HCT116 (cell line): ENCODE measurements around the gene SLC38A3. TPM values are rescaled to one million over a fixed set of nuclear protein-coding genes. Genes with fewer than 3 reads are reported as not detected.
A peak's percentile ranks its signal among the peaks of the same experiment; 100 is the strongest.

Source experiments
- ATAC-seq: fragments of 200-7000 bp; cut with Tn5 transposase; 2 replicates; pipeline ENCODE4 v1.9.1; 2020; ENCODE audit warnings: mild to moderate bottlenecking, moderate library complexity
- BruUV-seq: library from RNA; stranded (reverse); fragments of 400-500 nt; replicated peaks from 2 replicates; lab custom pipeline; 2021; lab: Mats Ljungman, UMichigan
- CTCF ChIA-PET: fragments of 300-600 bp; sonication (Branson Sonifier 250); formaldehyde crosslinking; loops from one replicate; lab custom pipeline; 2021; ENCODE audit warnings: antibody characterized with exemption; lab: Charles Lee
- POLR2A ChIA-PET: fragments of 300-600, 350-600 bp; sonication (Branson Sonifier 250); formaldehyde crosslinking; loops from one replicate; lab custom pipeline; 2021; ENCODE audit warnings: antibody characterized with exemption; lab: Charles Lee
- RAD21 ChIA-PET, 2 experiments: fragments of 300-600 bp; sonication (Branson Sonifier 250); formaldehyde crosslinking; loops; one replicate each; lab custom pipeline; 2023; ENCODE audit warnings: low total read pairs in 2 of 2; ENCODE audit not compliant: uncharacterized antibody in 2 of 2, unreplicated experiment in 2 of 2, low non-redundant PET in 1 of 2; lab: Charles Lee
- DNase-seq: peaks from one replicate; pipeline ENCODE4 v3.0.0-alpha.2; 2010; ENCODE audit warnings: low read depth, low spot score
- H2AFZ ChIP-seq: fragments of 200-600 bp; shearing (Covaris generic), sonication (generic); 2 replicates; pipeline ENCODE4 v1.6.1; 2017; ENCODE audit warnings: low read depth, mixed run types, mixed read lengths, antibody characterized with exemption, low read length; ENCODE audit not compliant: poor library complexity, severe bottlenecking
- H3K27ac ChIP-seq: 2 replicates; pipeline ENCODE4 v1.5.1; 2012; ENCODE audit warnings: low read depth, low read length
- H3K27me3 ChIP-seq: fragments of 200-600 bp; sonication (generic); 2 replicates; pipeline ENCODE4 v1.6.1; 2016; ENCODE audit warnings: mixed run types, low read length, mixed read lengths; ENCODE audit not compliant: insufficient read depth
- H3K36me3 ChIP-seq, 2 experiments: fragments of 200-500 bp in 1 of 2; fragments of 200-600 bp in 1 of 2; sonication (Bioruptor generic) in 1 of 2; sonication (generic) in 1 of 2; 2 replicates each; pipeline versions ENCODE4 v1.5.1 to v1.6.1; 2014 to 2016; ENCODE audit warnings: low read length in 2 of 2, inconsistent platforms in 1 of 2, mixed read lengths in 1 of 2, mixed run types in 1 of 2; ENCODE audit not compliant: insufficient read depth in 2 of 2, control insufficient read depth in 1 of 2
- H3K4me1 ChIP-seq, 2 experiments: fragments of 200-600 bp in 1 of 2; sonication (generic) in 1 of 2; 2 replicates each; pipeline versions ENCODE4 v1.5.1 to v1.6.1; 2012 to 2017; ENCODE audit warnings: low read length in 2 of 2, inconsistent platforms in 1 of 2, mild to moderate bottlenecking in 1 of 2, mixed read lengths in 1 of 2, mixed run types in 1 of 2, moderate library complexity in 1 of 2; ENCODE audit not compliant: insufficient read depth in 2 of 2, control insufficient read depth in 1 of 2
- H3K4me2 ChIP-seq: fragments of 200-600 bp; sonication (generic); 2 replicates; pipeline ENCODE4 v1.6.1; 2017; ENCODE audit warnings: mixed run types, low read length, mixed read lengths
- H3K4me3 ChIP-seq, 2 experiments: fragments of 200-600 bp in 1 of 2; sonication (generic) in 1 of 2; replicated peaks in 1 of 2; 2 replicates each; pipeline ENCODE4 v1.5.1; 2011 to 2016; ENCODE audit warnings: low read length in 2 of 2, control low read depth in 1 of 2, low read depth in 1 of 2, mild to moderate bottlenecking in 1 of 2, mixed read lengths in 1 of 2, mixed run types in 1 of 2
- H3K79me2 ChIP-seq: fragments of 200-600 bp; sonication (generic); 2 replicates; pipeline ENCODE4 v1.6.1; 2017; ENCODE audit warnings: mild to moderate bottlenecking, mixed run types, low read length, moderate library complexity, mixed read lengths; ENCODE audit not compliant: insufficient read depth
- H3K9ac ChIP-seq: fragments of 200-600 bp; sonication (generic); 2 replicates; pipeline ENCODE4 v1.6.1; 2016; ENCODE audit warnings: low read length, mixed read lengths
- H3K9me2 ChIP-seq: fragments of 200-600 bp; sonication (generic), shearing (Covaris generic); 2 replicates; pipeline ENCODE4 v1.6.1; 2017; ENCODE audit warnings: mixed run types, mild to moderate bottlenecking, moderate library complexity; ENCODE audit not compliant: insufficient read depth
- H3K9me3 ChIP-seq, 2 experiments: fragments of 200-500 bp in 1 of 2; fragments of 200-600 bp in 1 of 2; sonication (Bioruptor generic) in 1 of 2; sonication (generic) in 1 of 2; 2 replicates each; pipeline ENCODE4 v1.6.1; 2014 to 2017; ENCODE audit warnings: low read length in 2 of 2, mixed read lengths in 2 of 2, inconsistent platforms in 1 of 2, low read depth in 1 of 2, mild to moderate bottlenecking in 1 of 2, mixed run types in 1 of 2, moderate library complexity in 1 of 2; ENCODE audit not compliant: control insufficient read depth in 1 of 2, insufficient read depth in 1 of 2
- H4K20me1 ChIP-seq: fragments of 200-600 bp; sonication (generic), shearing (Covaris generic); 2 replicates; pipeline ENCODE4 v1.6.1; 2017; ENCODE audit warnings: mixed run types, mild to moderate bottlenecking, moderate library complexity; ENCODE audit not compliant: insufficient read depth
- CBX3 ChIP-seq: IDR thresholded peaks from 2 replicates; pipeline ENCODE4 v1.6.1; 2012; ENCODE audit warnings: low read depth
- CEBPB ChIP-seq: IDR thresholded peaks from 2 replicates; pipeline ENCODE4 v1.6.1; 2012; ENCODE audit warnings: low read depth
- EGR1 ChIP-seq: IDR thresholded peaks from 2 replicates; pipeline ENCODE4 v1.6.1; 2012; ENCODE audit warnings: low read depth
- ELF1 ChIP-seq: IDR thresholded peaks from 2 replicates; pipeline ENCODE4 v1.6.1; 2012; ENCODE audit warnings: low read depth, borderline replicate concordance
- EZH2 ChIP-seq: fragments of 200-600 bp; sonication (generic); IDR thresholded peaks from 2 replicates; pipeline ENCODE4 v1.6.1; 2017; ENCODE audit warnings: antibody characterized with exemption, mixed run types
- FOSL1 ChIP-seq: IDR thresholded peaks from 2 replicates; pipeline ENCODE4 v1.6.1; 2012; ENCODE audit warnings: low read depth
- JUND ChIP-seq: IDR thresholded peaks from 2 replicates; pipeline ENCODE4 v1.6.1; 2012
- POLR2A ChIP-seq: IDR thresholded peaks from 2 replicates; pipeline ENCODE4 v1.7.0; 2011; ENCODE audit warnings: borderline replicate concordance; ENCODE audit not compliant: insufficient read depth, insufficient read length; ENCODE audit errors: extremely low read depth
- POLR2AphosphoS5 ChIP-seq: IDR thresholded peaks from 2 replicates; pipeline ENCODE4 v1.6.1; 2011; ENCODE audit warnings: mild to moderate bottlenecking, low read depth, low read length, moderate library complexity
- RAD21 ChIP-seq: IDR thresholded peaks from 2 replicates; pipeline ENCODE4 v1.6.1; 2012; ENCODE audit warnings: low read depth, mild to moderate bottlenecking
- SP1 ChIP-seq: IDR thresholded peaks from 2 replicates; pipeline ENCODE4 v1.6.1; 2012; ENCODE audit warnings: low read depth
- TCF7L2 ChIP-seq: IDR thresholded peaks from 2 replicates; pipeline ENCODE4 v1.7.0; 2011; ENCODE audit warnings: borderline replicate concordance, inconsistent platforms; ENCODE audit not compliant: insufficient read depth, insufficient read length; ENCODE audit errors: extremely low read depth
- ZFX ChIP-seq: fragments of 450-650 bp; IDR thresholded peaks from 2 replicates; pipeline ENCODE4 v1.6.1; 2017
- intact Hi-C: fragments of 100-400 bp; cut with micrococcal nuclease; formaldehyde crosslinking; loops from 2 replicates; pipeline ENCODE4 v1.10.0; 2022
- total RNA-seq: library from RNA; stranded (reverse); gene quantifications from one replicate; pipeline ENCODE4 v1.2.1, GENCODE V29; 2021; ENCODE audit not compliant: unreplicated experiment
- TF ChIP-seq, protein P1 (sequence below): IDR thresholded peaks from 2 replicates; pipeline ENCODE4 v1.6.1; 2012
- TF ChIP-seq, protein P2 (sequence below): IDR thresholded peaks from 2 replicates; pipeline ENCODE4 v1.6.1; 2012; ENCODE audit warnings: low read depth
- TF ChIP-seq, protein P3 (sequence below), 3 experiments: fragments of 200-600 bp in 1 of 3; sonication (generic) in 1 of 3; IDR thresholded peaks in 2 of 3; conservative IDR thresholded peaks in 1 of 3; 2 replicates each; pipeline ENCODE4 v1.5.1; 2012 to 2017; ENCODE audit warnings: low read depth in 2 of 3, low read length in 2 of 3, antibody characterized with exemption in 1 of 3, borderline replicate concordance in 1 of 3, control low read depth in 1 of 3, mild to moderate bottlenecking in 1 of 3, mixed read lengths in 1 of 3, mixed run types in 1 of 3, moderate library complexity in 1 of 3; ENCODE audit not compliant: insufficient read depth in 1 of 3

SLC38A3 gene
- total RNA-seq, 1 experiment from 2014 or later, result 3.1 TPM

DNA sequence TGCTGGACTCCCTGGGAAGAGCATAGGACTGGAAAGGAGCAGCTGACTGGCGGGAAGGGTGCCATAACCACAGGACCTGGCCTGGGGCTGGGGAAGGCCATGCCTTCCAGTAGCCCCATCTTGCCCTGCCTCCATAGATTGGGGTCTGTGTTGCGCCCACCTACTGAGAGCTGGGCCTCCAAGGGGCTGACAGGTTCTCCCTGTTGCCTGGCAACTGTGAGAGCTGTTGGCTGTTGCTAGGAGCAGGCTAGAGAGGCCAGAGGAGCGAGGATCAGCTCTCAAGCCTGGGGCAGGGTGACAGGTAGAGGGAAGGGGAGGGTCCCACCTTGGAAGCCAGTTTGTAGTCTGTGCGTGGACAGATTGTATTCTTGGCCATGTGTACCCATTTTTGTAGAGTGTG lies 28.1 kb downstream of the SLC38A3 start (continued):
- TF ChIP-seq, protein P1, sequence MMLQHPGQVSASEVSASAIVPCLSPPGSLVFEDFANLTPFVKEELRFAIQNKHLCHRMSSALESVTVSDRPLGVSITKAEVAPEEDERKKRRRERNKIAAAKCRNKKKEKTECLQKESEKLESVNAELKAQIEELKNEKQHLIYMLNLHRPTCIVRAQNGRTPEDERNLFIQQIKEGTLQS, result no peak
- TF ChIP-seq, protein P2, sequence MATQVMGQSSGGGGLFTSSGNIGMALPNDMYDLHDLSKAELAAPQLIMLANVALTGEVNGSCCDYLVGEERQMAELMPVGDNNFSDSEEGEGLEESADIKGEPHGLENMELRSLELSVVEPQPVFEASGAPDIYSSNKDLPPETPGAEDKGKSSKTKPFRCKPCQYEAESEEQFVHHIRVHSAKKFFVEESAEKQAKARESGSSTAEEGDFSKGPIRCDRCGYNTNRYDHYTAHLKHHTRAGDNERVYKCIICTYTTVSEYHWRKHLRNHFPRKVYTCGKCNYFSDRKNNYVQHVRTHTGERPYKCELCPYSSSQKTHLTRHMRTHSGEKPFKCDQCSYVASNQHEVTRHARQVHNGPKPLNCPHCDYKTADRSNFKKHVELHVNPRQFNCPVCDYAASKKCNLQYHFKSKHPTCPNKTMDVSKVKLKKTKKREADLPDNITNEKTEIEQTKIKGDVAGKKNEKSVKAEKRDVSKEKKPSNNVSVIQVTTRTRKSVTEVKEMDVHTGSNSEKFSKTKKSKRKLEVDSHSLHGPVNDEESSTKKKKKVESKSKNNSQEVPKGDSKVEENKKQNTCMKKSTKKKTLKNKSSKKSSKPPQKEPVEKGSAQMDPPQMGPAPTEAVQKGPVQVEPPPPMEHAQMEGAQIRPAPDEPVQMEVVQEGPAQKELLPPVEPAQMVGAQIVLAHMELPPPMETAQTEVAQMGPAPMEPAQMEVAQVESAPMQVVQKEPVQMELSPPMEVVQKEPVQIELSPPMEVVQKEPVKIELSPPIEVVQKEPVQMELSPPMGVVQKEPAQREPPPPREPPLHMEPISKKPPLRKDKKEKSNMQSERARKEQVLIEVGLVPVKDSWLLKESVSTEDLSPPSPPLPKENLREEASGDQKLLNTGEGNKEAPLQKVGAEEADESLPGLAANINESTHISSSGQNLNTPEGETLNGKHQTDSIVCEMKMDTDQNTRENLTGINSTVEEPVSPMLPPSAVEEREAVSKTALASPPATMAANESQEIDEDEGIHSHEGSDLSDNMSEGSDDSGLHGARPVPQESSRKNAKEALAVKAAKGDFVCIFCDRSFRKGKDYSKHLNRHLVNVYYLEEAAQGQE, result no peak
- TF ChIP-seq ELF1 (no peak), FOSL1 (no peak), CEBPB (no peak)

DNA sequence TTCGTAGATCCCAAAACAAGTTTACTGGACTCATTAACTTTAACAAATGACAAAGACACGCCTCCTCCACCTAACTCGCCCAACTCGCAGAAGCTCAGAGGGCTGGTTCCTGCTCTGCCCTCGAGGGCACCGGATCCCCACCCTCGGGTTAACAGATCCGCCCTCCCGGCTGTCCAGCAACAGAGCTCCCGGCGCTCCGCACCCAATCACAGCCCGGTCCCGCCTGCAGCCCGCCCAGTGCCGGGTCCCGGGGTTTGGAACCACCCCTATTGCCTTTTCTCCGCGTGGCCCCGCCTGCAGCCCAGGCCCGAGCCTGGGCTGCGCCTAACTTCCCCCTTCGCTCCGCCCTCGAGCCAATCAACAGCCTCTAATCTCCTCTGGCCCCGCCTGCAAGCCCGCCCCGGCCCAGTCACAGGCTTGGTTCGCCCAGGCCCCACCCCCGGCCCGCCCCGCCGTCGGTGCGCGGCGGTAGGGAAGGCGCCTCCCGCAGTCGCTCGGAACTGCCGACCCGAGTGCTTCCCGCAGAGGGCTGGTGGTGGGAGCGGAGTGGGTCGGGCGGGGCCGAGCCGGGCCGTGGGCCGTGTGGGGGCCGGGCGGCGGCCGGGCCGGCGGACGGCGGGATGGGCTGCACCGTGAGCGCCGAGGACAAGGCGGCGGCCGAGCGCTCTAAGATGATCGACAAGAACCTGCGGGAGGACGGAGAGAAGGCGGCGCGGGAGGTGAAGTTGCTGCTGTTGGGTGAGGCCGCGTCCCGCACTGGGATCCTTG lies 30.8 kb downstream of the SLC38A3 start, which contains the start of gene GNAI2:
Gene GNAI2 (plus strand): TSS at position 489 of the 768 bp plus-strand sequence. CDS start 132 bp downstream, at position 621.
- DNase-seq, result peak; percentile 93
- intact Hi-C loops, result loop anchor here (1.0 kb wide), 2 partner anchors 9 to 15 kb away; no protein-coding TSS in a partner anchor
- 0 out of 2 replicates have a peak, but pooled peaks cover 4% of the 10 kb centered on the region for H4K20me1 ChIP-seq
- H3K4me1 ChIP-seq, result peaks cover 43 to 55% of the 10 kb centered on the region in 2 experiments
- H3K27ac ChIP-seq, result peak within 1 kb of the TSS; percentile 81
- RAD21 ChIA-PET, result interaction anchor here (0.6 to 1.1 kb wide), 3 partner anchors 9 to 14 kb away, joined by 3 to 7 read pairs (median 6); no protein-coding TSS in a partner anchor
- peaks cover 0 to 5% of the 10 kb centered on the region in 2 experiments; a peak in 1 of 4 replicates for H3K36me3 ChIP-seq
- ATAC-seq, result peak; percentile 92
- H3K4me2 ChIP-seq, result peak within 1 kb of the TSS; percentile 86
- no TSS peak for BruUV-seq
- POLR2A ChIA-PET, result interaction anchor here (0.7 to 3.5 kb wide), 17 partner anchors 10 to 365 kb away, joined by 3 to 34 read pairs (median 4); partner anchors contain the start of genes HYAL3, IFRD2, NAA80 and SLC38A3
- no peak within 1 kb of the TSS for H2AFZ ChIP-seq
- peak within 1 kb of the TSS; percentile 80 to 89 for H3K4me3 ChIP-seq
- H3K79me2 ChIP-seq, result peaks cover 46% of the 10 kb centered on the region
- no peaks in the 10 kb centered on the region for H3K9me3 ChIP-seq
- H3K27me3 ChIP-seq, result no peaks in the 10 kb centered on the region
- H3K9me2 ChIP-seq, result no peaks in the 10 kb centered on the region
- H3K9ac ChIP-seq, result peak within 1 kb of the TSS; percentile 79
- CTCF ChIA-PET, result interaction anchor here (0.7 to 2.9 kb wide), 11 partner anchors 9 to 696 kb away, joined by 3 to 26 read pairs (median 4); no protein-coding TSS in a partner anchor
- peak; percentile 88 for TF ChIP-seq POLR2A
- peak; percentile 35; the same call in 1 of the 2 replicates for TF ChIP-seq ZFX
- no peak for TF ChIP-seq RAD21
- TF ChIP-seq EZH2, result no peak
- TF ChIP-seq, protein P1, result no peak
- TF ChIP-seq CBX3, result no peak
- peak; percentile 96 for TF ChIP-seq POLR2AphosphoS5
- no peak for TF ChIP-seq ELF1
- no peak for TF ChIP-seq EGR1
- TF ChIP-seq, protein P3, sequence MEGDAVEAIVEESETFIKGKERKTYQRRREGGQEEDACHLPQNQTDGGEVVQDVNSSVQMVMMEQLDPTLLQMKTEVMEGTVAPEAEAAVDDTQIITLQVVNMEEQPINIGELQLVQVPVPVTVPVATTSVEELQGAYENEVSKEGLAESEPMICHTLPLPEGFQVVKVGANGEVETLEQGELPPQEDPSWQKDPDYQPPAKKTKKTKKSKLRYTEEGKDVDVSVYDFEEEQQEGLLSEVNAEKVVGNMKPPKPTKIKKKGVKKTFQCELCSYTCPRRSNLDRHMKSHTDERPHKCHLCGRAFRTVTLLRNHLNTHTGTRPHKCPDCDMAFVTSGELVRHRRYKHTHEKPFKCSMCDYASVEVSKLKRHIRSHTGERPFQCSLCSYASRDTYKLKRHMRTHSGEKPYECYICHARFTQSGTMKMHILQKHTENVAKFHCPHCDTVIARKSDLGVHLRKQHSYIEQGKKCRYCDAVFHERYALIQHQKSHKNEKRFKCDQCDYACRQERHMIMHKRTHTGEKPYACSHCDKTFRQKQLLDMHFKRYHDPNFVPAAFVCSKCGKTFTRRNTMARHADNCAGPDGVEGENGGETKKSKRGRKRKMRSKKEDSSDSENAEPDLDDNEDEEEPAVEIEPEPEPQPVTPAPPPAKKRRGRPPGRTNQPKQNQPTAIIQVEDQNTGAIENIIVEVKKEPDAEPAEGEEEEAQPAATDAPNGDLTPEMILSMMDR (IDR thresholded peaks at IDR 0.05 in 2 of 3, conservative IDR thresholded peaks at IDR 0.05 in 1 of 3; ENCODE audit: borderline replicate concordance in 1 of 3, insufficient read depth in 1 of 3, low read depth in 2 of 3, low read length in 2 of 3), result no peak
- no peak for TF ChIP-seq TCF7L2
- no peak for TF ChIP-seq FOSL1
- TF ChIP-seq CEBPB, result no peak
- no peak for TF ChIP-seq JUND
- no peak for TF ChIP-seq SP1
